Measurements from ENCODE around the gene CALML4. TPM values are rescaled to one million over a fixed set of nuclear protein-coding genes. Genes with fewer than 3 reads are reported as not detected.

Gene CALML4
- total RNA-seq, 4 donors from 2014 or later, result 5.5 to 9.2 (median 7.3) TPM

- no peak for TF ChIP-seq CTCF (IDR thresholded peaks at IDR 0.05; ENCODE audit: low read depth)
Observed at GRCh38 chr15:68229386-68230156, 24.4 kb upstream of the CALML4 start, which contains the start of gene CLN6. Gene CLN6 (minus strand): TSS chr15:68229728. CDS start chr15:68229584, 144 bp downstream.

- TF ChIP-seq CTCF (IDR thresholded peaks at IDR 0.05; ENCODE audit: low read depth), result no peak
Observed at GRCh38 chr15:68228971-68229385, 23.8 kb upstream of the CALML4 start.

GRCh38 chr15:68228143-68228970 is 23.2 kb upstream of the CALML4 start:
- TF ChIP-seq CTCF (IDR thresholded peaks at IDR 0.05; ENCODE audit: low read depth), result no peak

GRCh38 chr15:68227643-68228142 is 22.6 kb upstream of the CALML4 start:
- TF ChIP-seq CTCF (IDR thresholded peaks at IDR 0.05; ENCODE audit: low read depth), result no peak

- no peak for TF ChIP-seq CTCF (IDR thresholded peaks at IDR 0.05; ENCODE audit: low read depth)
Observed at GRCh38 chr15:68224546-68225250, 19.6 kb upstream of the CALML4 start.

GRCh38 chr15:68224108-68224507 is 19.0 kb upstream of the CALML4 start:
- TF ChIP-seq CTCF (IDR thresholded peaks at IDR 0.05; ENCODE audit: low read depth), result no peak
